D721Med (cell line): ENCODE results near the gene SHISA4.

Experiments used
- DNase-seq: peaks from one replicate; pipeline ENCODE4 v3.0.0; 2011; ENCODE audit warnings: low spot score; ENCODE audit not compliant: insufficient read length
- FAIRE-seq: peaks from 2 replicates; lab custom pipeline; 2011; peaks lifted over from hg19 to GRCh38; lab: Jason Lieb, UNC
- TF ChIP-seq, protein P1 (sequence below): IDR thresholded peaks from 2 replicates; pipeline ENCODE4 v1.5.1; 2012; ENCODE audit warnings: mild to moderate bottlenecking, control low read depth; ENCODE audit not compliant: insufficient read depth; ENCODE audit errors: missing control alignments

The SHISA4 gene

DNA sequence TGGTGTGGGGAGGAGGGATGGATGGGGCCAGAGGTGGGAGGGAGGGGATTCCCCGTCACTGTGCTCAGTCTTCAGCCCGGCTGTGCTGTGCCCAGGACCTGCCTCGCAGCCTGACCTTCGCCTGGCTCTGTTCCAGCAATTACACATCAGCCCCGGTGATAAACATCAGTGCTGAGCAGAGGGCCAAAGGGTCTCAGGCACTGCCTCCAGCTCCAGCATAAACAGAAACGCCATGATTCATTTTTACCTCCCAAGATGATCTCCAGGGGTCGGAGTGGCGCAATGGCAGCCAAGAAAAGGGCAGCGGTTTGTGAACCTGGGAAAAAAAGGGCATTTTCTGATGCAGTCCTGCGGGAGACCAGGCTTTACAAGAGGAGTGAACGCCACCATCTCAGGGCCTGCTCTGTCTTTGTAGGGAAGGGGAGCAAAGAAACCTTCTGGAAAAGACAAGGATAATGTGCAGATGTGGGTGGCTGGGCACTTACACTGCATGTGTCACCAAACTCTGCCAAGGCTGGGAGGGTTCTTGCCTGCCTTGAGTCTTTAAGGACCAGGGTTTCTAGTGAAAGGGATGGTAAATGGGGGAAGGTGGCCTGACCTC is 28.1 kb downstream of the SHISA4 start:
- DNase-seq (no peak), FAIRE-seq (no peak)
- TF ChIP-seq, protein P1, sequence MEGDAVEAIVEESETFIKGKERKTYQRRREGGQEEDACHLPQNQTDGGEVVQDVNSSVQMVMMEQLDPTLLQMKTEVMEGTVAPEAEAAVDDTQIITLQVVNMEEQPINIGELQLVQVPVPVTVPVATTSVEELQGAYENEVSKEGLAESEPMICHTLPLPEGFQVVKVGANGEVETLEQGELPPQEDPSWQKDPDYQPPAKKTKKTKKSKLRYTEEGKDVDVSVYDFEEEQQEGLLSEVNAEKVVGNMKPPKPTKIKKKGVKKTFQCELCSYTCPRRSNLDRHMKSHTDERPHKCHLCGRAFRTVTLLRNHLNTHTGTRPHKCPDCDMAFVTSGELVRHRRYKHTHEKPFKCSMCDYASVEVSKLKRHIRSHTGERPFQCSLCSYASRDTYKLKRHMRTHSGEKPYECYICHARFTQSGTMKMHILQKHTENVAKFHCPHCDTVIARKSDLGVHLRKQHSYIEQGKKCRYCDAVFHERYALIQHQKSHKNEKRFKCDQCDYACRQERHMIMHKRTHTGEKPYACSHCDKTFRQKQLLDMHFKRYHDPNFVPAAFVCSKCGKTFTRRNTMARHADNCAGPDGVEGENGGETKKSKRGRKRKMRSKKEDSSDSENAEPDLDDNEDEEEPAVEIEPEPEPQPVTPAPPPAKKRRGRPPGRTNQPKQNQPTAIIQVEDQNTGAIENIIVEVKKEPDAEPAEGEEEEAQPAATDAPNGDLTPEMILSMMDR = no peak

DNA sequence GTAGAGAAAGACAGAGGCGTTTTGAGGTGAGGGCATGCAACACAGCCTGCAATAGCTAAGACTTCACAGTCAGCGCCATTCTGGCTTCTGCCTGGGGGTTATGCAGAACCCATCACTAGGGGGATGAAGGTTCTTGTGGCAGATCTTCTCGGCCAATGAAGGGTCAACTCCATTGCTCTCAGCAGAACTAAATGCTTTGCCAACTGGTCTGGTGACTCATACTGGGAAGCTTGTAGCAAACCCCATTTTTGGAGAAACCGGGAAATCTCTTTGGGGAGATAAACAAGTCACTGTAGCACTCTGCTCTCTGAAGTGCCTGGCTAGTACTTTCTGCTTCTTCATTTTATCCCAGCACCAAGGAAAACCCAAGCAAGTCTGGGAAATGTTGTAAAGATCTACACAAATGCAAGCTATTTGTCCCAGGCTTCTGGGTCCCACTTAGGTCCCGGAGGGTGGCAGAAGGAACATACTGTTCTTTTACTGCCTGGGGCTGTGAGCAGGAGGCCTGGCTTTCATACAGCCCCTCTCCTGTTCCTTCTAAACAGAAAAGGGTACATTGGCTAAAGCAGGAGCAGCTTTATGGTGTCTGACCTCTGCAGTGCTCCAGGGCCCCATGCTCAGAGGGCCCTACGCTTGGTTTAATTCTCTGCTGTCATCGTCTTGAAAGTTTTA is 28.8 kb downstream of the SHISA4 start:
- FAIRE-seq (no peak), DNase-seq (no peak)
- TF ChIP-seq, protein P1 = no peak

DNA sequence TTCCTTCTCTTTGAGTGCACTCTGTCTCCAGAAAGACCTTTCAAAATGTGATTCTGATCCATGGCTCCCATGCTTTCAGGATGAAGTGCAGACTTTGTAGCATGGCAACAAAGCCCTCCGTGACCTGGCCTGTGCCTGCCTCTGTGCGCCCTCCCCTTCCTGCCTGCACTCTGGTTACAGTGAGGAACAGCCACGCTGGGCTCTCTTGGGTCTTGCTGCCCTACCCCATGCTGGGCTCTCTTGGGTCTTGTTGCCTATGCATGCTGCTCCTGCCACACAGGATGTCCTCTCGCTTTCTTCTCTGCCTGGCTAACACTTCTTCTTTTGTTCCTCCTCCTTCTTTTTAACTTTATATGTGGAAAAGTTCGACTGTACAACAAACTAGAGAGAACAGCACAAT is 29.6 kb downstream of the SHISA4 start:
- DNase-seq (no peak), FAIRE-seq (no peak)
- TF ChIP-seq, protein P1 = no peak

DNA sequence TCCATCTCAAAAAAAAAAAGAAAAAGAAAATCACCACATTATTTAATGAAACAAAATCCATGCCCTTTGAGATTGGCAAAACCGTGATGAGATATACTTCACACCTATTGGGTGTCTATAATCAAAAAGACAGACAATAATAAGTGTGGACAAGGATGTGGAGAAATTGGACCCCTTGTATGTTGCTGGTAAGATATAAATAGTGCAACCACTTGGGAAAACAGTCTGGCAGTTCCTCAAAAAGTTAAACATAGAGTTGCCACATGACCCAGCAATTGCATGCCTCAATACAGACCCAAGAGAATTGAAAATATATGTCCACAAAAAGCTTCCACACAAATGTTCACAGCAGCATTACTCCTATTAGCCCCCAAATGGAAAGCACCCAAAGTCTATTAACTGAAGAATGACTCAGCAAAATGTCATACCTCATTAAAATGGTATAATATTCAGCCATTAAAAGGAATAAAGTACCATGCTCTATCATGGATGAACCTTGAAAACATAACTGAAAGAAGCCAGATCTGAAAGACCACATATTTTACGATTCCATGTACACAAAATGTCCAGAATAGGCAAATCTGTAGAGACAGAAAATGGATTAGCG is 33.4 kb downstream of the SHISA4 start:
- peak; percentile 82 for FAIRE-seq
- no peak for DNase-seq
- TF ChIP-seq, protein P1 = no peak

DNA sequence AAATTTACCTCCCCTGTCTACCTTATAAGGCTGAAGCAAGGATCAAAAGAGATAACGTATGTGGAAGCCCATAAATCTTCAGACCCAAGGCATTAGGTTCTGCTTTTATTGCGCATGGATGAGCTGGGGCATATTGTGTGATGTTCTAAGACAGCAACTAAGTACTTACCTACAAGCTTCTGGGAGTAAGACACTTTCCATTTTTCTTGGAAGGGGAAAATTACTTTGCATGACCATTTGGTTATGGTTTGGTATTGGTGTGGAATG is 36.5 kb downstream of the SHISA4 start:
- FAIRE-seq (peak; percentile 99), DNase-seq (no peak)
- TF ChIP-seq, protein P1 = no peak

DNA sequence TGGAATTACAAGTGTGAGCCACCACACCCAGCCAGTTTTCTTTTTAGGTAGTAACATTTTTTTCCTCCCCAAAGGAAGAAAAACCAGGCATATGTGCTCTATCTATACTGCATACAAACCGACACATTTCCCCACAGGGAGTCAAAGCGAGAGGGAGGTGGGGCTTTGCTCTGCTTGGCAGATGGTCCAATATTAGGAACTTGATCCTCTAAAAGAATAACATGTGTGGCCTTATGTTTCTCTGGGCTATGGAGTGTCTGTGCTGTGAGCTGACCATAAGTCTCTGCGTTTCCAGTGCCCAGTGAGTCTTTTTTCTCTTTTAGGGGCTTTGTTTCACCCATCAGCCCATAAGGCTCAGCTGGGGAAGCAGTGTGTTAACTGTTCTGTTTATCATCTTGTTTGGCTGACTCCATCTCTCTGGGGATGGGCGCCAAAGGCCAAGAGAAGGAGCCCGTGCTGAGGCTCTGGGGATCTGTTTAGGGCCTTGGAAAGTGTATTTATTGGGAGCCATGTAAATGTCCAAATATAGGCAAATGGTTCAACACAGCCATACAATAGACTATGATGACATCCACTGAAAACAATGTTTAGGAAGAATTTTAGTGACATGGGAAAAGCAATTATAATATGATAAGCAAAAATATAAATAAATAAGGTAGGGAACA is 37.4 kb downstream of the SHISA4 start:
- DNase-seq (no peak), FAIRE-seq (peak; percentile 99)
- TF ChIP-seq, protein P1 = no peak
